AG08395 (cell line): ENCODE measurements around the gene IL17REL.
A peak's percentile ranks its signal among the peaks of the same experiment; 100 is the strongest.
"Not testable (repeated sequence)": the region's sequence is repeated elsewhere in the genome, so short reads cannot be mapped to it uniquely, and the experiment has no call there.

Experiments used
- DNase-seq: peaks from one replicate; pipeline ENCODE4 v3.0.0; 2012; ENCODE audit warnings: mixed read lengths, low spot score

The IL17REL gene

DNA sequence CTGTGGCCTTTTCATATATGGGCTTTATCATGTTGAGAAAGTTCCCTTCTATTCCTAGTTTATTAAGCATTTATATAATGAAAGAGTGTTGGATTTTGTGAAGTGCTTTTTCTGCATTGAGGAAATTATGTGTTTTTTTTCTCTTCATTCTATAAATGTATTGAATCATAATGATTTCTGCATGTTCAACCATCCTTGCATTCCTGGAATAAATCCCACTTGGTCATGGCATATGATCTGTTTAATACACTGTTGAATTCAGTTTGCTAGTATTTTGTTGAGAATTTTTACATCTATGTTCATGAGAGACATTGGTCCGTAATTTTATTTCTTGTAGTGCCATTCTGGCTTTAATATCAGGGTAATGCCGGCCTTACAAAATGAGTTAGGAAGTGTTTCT lies 26.2 kb downstream of the IL17REL start:
- DNase-seq = no peak

DNA sequence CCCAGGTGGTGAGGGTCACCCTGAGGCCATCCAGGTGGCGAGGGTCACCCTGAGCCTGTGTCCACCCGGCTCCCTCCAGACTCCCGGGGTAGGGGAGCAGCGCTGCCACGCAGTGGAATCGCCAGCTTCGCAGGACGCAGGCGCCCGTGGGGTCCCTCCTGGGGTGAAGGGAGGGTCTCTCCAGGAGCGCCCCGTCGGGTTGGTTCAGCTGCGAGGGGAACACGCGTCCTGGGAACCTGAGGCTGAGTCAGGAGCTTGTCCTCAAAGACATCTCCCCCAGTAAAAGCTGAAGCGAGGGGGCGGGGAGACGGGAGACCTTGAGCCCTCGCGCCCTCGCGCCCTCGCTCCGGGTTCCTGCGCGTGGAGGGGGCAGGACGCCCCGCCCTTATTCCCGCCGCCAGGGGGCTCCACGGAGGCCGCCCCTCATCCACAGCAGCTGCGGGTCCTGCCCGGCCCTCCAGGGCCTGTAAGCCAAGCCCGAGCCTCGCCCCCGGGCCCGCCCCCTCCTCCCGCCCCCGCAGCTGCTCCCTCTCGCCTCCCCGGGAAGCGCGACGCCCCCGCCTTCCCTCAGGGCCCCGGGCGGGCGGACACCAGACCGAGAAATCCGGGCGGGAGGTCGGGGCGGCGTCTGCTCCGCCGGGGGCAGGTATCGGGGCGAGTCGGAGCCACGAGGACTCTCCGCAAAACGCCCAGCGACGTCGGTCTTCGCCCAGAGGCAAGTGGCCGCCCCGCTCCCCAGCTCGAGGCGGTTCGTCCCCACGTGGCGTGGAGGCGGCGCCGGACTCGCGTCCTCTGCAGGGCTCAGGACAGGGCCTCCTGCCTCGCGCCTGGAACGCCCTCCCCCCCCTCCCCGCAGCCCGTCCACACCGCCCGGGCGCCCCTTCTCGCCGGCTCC lies 29.2 kb downstream of the IL17REL start:
- DNase-seq = no peak

DNA sequence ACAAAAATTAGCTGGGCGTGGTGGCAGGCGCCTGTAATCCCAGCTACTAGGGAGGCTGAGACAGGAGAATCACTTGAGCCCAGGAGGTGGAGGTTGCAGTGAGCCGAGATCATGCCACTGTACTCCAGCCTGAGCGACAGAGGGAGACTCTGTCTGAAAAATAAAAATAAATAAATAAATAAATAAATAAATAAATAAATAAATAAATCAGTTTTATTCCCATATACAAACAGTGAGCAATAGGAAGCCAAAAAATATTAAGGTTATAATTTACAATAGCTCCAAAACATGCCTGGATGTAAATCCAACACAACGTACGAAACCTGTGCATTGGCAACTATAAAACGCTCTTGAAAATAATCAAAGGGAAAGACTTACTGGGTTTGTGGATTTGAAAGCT lies 30.8 kb downstream of the IL17REL start:
- not testable (repeated sequence) for DNase-seq

DNA sequence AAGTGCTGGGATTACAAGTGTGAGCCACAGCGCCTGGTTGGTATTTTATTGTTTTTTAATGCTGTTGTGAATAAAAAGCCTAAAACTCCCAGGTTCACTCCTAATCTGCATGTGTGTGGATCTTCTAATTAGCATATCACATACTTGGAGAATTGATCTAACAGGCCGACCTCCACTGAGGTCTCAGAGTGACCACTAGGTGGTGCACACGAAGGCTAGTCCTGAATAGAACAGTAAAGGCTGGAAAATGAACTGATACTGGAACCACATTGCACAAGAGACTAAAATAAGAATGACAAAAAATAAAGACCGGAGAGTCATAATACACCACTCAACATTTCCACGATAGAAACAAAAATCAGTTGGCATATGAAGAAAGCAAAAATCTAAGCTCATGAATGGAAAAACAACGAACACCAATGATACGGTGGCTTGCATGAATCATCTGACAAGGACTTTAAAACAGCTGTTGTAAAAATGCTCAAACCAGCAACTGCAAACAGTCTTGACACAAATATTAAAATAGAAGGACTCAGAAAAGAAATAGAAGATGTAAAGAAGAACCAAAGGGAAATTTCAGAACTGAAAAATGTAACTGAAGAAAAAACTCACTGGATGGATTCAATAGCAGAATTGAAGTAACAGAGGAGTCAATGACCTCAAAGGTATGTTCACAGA lies 32.8 kb downstream of the IL17REL start:
- DNase-seq = peak; percentile 33

DNA sequence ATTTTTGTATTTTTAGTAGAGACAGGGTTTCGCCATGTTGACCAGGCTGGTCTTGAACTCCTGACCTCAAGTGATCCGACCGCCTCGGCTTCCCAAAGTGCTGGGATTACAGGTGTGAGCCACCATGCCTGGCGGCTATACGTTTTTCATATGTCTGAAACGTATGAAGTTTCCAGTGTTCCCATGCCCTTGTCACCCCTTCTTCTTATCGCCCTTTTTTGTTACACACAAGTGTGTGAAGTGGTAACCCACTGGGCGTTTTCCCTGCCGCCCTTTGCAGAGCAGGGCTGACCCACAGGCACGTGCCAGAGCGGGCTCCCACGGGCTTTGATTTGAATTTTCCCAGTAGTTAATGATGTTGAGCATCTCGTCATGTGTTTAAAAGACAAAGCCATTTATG lies 35.0 kb downstream of the IL17REL start:
- no peak for DNase-seq

DNA sequence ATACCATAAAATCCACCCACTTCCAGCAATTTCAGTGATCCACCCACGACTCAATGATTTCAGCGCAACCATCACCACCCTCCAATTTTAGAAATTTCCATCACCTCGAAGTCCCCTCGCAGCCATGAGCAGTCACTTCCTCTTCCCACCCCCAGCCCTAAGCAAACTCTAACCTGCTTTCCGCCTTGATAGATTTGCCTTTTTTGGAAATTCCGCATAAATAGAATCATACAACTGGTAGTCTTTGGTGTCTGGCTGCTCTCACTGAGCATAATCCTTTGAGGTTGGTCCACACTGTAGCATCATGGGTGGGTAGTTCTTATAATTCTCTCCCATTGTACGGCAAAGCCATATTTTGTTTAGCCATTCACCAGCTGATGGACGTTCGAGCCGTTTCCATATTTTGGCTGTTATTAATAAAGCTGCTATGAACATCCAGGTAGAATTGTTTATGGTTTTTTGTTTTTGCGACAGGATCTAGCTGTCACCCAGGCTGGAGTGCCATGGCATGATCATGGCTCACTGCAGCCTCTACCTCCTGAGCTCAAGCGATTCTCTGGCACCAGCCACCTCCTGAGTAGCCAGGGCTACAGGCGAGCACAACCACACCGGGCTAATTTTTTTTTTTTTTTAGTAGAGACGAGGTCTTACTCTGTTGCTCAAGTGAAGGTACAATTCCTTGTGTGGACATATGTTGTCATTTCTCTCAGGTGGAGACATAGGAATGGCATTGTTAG lies 36.0 kb downstream of the IL17REL start:
- DNase-seq = no peak

DNA sequence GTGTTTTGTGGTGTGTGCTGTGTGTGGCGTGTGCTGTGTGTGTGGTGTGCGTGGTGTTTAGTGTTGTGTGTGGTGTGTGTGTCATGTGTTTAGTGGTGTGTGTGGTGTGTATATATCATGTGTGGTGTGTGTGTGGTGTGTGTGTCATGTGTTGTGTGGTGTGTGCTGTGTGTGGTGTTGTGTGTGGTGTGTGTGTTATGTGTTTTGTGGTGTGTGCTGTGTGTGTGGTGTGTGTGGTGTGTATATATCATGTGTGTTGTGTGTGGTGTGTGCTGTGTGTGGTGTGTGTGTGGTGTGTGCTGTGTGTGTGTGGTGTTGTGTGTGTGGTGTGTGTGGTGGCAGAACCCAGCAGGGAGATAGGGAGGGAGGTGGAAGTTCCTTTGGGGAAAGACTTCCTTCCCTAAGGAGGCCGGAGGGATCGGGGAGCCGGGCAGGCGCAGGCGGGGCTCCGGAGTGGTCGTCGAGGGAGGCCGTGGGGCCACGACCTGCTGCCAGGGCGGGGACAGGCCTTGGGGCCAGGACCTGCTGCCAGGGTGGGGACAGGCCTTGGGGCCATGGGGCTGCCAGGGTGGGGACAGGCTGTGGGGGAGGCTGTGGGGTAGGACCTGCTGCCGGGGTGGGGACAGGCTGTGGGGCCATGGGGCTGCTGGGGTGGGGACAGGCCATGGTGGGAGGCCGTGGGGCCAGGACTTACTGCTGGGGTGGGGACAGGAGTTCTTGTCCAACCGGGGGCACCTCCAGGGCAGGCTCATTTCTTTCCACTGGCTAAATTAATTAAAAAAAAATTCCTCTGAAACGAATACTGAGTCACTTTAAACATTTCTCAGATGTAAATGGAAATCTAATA lies 36.8 kb downstream of the IL17REL start:
- no peak for DNase-seq

DNA sequence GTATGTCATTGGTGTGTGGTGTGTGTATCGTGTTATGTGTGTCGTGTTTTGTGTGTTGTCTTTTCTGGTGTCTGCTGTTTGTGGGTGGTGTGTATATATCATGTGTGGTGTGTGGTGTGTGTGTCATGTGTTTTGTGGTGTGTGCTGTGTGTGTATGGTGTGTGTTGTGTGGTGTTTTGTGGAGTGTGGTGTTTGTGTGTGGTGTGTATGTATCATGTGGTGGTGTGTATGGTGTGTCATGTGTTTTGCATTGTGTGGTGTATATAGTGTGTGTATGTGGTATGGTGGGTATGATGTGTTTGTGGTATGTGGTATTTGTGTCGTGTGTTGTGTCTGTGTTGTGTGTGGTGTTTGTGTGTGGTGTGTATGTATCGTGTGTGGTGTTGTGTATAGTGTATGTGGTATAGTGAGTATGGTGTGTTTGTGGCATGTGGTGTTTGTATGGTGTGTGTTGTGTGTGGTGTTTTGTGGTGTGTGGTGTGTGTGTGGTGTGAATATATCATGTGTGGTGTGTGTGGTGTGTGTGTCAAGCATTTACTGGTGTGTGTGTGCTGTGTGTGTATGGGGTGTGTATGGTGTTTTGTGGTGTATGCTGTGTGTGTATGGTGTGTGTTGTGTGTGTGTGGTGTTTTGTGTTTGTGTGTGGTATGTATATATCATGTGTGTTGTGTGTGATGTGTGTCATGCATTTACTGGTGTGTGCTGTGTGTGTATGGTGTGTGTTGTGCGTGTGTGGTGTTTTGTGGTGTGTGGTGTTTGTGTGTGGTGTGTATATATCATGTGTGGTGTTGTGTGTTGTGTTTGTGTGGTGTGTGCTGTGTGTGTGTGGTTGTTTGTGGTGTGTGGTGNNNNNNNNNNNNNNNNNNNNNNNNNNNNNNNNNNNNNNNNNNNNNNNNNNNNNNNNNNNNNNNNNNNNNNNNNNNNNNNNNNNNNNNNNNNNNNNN lies 39.3 kb downstream of the IL17REL start:
- DNase-seq = no peak

DNA sequence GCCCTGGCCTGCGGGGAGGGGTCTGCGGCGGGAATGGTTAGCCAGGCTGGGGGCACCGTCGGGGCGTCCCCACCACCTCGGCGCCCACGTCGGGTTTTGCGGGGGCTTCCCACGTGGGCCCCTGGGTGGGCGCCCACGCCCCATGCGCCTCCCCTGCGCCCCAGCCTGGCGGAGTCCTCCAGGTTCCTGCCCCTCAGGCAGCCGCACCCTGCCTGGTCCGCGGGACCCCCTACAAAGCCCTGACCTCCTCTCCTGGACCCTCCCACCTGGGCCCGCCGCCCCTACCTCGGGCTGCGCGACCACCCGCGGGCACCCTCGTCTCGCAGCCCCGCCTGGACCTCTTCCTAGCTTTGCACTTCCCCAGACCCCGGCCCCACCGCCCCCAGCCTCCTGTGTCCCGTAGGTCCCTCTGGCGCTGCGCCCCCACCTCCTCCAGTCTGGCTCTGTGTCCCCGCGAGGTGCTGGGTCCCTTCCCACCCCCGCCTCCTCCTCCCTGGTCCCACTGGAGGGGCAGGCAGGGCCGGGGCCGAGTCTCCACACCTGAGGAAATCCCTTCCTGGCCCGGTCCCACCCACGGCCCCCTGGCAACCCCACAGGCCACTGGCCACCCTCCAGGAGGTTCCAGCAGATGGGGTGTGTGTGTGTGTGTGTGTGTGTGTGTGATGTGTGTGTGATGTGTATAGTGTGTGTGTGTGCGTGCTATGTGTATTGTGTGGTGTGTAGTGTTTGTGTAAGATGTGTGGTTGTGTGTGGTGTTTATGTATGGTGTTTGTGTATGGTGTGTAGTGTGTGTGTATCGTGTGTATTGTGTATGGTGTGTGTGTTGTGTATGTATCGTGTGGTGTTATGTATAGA lies 40.2 kb downstream of the IL17REL start:
- DNase-seq = no peak

DNA sequence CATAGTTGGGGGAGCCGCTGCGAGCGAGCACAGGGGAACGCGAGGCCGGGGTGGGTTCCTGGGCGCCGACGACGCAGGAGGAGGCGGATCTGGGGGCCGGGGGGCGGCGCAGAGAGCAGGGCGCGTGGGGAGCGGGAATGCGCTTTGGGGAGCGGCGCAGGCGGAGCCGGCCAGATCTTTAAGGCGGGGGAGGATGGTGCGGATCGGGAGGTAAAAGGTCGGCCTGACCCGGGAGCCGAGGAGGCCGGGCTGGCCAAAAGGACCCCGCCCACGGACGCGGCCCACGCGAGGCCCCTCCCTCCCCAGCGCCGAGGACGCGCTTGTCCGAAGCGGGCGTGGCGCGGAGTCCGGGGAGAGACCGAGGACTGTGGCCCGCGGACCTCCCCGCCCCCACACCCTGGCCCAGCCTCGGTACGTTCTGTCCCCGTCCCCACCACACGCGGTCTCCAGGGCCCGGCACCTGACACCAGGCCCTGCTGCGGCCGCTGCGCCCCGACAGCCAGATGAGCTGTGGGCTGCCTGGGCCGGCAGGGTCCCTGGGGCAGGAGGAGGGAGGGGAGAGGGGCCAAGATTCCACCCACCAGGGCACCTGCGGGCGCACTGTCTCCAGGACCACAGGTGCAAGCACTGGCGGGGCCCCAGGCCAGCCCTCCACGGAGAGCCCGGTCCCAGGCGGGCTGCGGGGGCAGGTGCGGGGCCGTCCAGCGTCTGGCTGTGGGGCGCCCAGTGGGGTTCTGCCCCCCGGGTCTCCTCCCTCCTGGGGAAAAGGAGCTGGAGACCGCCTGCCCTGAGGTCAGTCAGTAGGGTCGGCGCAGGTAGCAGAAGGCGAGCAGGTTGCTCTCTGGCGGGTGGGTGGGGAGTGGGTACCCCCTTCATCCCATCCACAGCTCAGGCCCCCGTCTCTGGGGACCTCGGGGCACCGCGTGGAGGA lies 41.1 kb downstream of the IL17REL start:
- DNase-seq = peak; percentile 68

DNA sequence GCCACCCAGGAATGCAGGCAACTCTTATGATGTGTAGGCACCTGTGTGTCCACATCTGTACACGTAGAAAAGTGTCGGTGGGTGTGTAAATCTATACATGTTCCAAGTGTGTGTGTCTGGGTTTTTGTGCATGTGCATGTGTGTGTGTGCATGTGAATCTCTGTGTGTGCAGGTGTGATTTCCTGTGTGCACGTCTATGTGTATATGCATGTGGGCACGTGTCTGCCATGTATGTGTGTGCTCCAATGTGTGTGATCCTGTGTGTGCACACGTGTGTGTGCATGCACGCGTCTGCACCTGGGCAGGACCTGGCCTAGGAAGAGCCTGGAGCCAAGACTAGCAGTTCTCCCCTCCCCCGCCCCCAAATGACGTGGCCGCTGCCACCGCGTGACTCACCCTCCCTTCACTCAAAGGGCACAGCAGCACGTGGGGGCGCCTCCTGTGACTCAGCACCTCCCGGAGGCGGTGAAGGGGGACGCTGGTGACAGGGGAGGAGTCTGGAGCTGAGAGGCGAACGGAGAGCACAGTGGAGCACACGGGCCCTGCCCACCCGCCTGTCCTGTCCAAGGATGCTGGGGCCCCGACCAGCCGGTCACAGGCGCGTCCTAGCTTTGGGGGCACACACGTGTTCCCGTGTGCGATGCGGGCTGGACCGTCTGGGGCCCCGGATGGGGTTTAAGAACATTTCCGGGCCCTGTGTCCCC lies 41.9 kb downstream of the IL17REL start:
- DNase-seq = peak; percentile 97

DNA sequence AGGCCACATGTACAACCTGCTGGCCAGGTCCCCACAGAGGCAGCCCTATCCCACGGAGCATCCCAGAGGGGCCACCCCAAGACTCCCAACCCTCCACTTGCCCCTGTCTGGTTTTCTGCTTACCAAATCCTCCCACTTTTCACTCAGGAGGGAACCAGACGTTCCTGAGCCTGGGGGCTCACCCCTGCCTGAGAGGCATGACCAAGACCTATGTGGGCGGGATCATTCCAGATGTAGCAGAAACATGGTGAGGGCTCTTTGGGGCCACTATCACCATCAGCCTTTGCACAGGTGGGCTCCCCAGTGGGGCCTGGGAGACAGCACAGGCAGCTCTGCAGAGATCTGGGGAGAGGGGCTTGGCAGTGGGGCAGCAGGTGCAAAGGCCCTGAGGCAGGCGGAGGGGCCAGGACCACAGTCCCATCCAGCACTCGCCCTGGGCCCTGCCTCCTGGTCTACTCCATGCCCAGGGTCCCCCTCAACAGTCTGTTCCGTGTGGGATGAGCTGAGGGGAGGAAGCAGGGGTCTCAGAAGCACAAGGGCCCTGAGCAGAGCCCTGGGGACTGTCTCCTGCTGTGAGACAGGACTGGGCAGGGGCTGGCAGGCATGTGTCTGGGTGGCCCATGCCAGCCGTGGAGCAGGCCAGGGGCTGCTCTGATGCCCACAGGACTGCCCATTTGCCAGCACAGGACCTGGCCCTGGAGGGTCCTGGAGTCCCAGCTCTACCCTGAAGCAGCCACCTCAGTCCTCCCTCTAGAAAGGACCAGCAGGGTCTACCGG lies 42.6 kb downstream of the IL17REL start:
- DNase-seq = no peak

DNA sequence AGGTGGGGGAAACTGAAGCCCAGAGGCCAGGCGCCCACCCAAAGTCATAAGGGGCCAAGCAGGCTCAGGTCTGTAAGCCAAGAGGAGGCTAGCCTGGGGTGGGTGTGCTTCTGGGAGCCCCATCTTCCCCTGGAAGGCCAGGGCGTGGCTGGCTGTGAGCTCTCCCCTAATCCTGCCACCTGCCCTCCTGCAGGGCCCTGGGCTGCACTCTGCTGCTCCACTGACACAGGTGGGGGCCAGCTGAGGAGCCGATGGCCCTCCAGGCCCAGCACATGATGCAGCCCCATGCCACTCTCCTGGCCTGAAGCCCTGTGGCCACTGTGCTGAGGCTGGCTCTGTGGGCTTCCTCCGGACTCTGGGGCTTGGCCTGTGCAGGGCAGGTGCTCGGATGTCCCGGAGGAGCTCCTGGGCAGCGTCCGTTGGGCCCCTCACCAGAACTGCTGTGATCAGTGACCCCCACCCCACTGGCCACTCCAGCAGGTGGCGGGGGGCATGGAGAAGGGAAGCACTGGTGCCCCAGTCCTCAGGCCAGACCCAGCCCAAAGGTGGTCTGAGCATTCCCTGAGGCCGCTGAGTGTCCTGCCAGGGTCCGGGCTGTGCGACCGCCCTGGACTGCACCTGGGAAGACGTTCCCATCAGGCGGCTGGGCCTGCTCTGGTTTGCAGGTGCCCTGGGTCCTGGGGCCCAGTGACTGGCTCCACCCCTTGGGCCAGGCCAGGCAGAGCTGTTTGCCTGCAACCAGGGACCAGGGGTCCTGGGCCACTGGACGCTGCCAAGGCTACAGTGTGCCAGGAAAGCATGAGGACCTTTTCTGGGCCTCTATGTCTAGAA lies 43.5 kb downstream of the IL17REL start:
- no peak for DNase-seq

DNA sequence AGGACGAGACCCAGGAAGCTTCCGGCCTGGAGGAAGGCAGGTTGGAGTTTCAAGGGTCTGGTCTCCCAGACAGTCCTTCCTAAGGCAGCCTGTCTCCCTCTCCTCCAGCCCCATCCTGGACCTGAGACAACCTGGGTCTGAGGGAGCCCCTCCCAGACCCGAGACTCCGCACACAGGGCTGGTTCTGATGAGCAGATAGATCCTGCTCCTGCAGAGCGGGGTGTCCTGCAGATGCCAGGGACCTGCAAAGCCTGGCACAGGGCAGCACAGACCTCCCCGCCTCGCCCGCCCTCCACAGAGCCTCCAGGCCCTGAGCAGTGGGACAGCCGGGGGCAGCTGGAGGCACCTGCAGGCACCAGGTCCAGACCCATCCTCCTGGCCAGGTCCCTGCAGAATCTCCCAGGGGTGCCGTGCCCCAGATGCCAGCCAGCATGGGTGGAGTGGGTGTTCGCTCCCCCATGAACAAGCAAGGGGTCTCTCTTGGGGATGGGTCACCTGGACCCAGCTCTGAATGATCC lies 44.2 kb downstream of the IL17REL start:
- no peak for DNase-seq

DNA sequence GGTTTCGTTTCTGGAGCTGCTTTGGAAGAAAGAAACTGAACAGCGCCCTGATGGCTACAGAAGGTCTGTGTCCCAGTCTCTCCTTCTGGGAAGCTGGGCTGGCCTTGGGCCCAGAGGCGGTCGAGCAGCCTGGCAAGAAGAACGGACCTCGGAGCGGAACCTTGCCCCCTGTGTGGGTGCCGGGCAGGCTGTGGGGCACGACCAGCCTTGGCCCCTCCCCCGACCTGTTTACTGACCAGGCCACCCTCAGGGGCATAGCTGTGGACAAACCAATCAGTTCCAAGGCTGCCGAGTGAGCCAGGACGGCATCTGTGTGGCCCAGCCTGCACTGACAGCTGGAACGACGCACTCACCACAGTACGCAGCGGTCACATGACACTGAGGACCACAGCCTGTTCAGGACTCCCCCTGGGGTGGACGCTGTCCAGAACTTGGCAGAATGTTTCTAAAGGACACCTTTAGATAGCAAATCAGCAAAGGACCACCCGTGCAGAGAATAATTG lies 44.8 kb downstream of the IL17REL start:
- peak; percentile 28 for DNase-seq
